OCI-LY1 (cell line): ENCODE results near the gene NRCAM.

Experiments
- H2AFZ ChIP-seq: fragments of 200-600 bp; sonication (generic), shearing (Covaris generic); 2 replicates; pipeline ENCODE4 v1.6.0; 2014; ENCODE audit warnings: antibody characterized with exemption, mild to moderate bottlenecking, low read length
- H3F3A ChIP-seq: fragments of 200-600 bp; sonication (generic), shearing (Covaris generic); 2 replicates; pipeline ENCODE4 v1.6.0; 2014; ENCODE audit warnings: mild to moderate bottlenecking, antibody characterized with exemption, low read length, moderate library complexity; ENCODE audit not compliant: insufficient read depth
- H3K27ac ChIP-seq: fragments of 200-600 bp; sonication (generic); 2 replicates; pipeline ENCODE4 v1.5.1; 2014; ENCODE audit warnings: low read length, mixed run types, mild to moderate bottlenecking, low read depth; ENCODE audit not compliant: poor library complexity, severe bottlenecking
- H3K27me3 ChIP-seq: fragments of 200-600 bp; sonication (generic); 2 replicates; pipeline ENCODE4 v1.6.0; 2014; ENCODE audit warnings: antibody characterized with exemption, mild to moderate bottlenecking, low read length, moderate library complexity; ENCODE audit not compliant: insufficient read depth
- H3K36me3 ChIP-seq: fragments of 200-600 bp; sonication (generic); 2 replicates; pipeline ENCODE4 v1.6.1; 2014; ENCODE audit warnings: mild to moderate bottlenecking, antibody characterized with exemption, low read length, moderate library complexity, mixed read lengths; ENCODE audit not compliant: insufficient read depth
- H3K4me1 ChIP-seq: fragments of 200-600 bp; sonication (generic); 2 replicates; pipeline ENCODE4 v1.5.1; 2014; ENCODE audit warnings: mild to moderate bottlenecking, low read length, moderate library complexity; ENCODE audit not compliant: insufficient read depth, severe bottlenecking
- H3K4me2 ChIP-seq: fragments of 200-600 bp; sonication (generic), shearing (Covaris generic); 2 replicates; pipeline ENCODE4 v1.6.1; 2014; ENCODE audit warnings: low read length
- H3K4me3 ChIP-seq: fragments of 200-600 bp; sonication (generic); 2 replicates; pipeline ENCODE4 v1.5.1; 2014; ENCODE audit warnings: low read length, low read depth, mild to moderate bottlenecking, mixed read lengths; ENCODE audit not compliant: poor library complexity, severe bottlenecking
- H3K79me2 ChIP-seq: fragments of 200-600 bp; shearing (Covaris generic); 2 replicates; pipeline ENCODE4 v1.6.1; 2016; ENCODE audit warnings: mixed run types, low read length, mixed read lengths; ENCODE audit not compliant: insufficient read depth
- H3K9ac ChIP-seq: fragments of 200-600 bp; sonication (generic), shearing (Covaris generic); 2 replicates; pipeline ENCODE4 v1.6.1; 2014; ENCODE audit warnings: mild to moderate bottlenecking, low read length, mixed read lengths
- H3K9me2 ChIP-seq: fragments of 200-600 bp; sonication (generic), shearing (Covaris generic); 2 replicates; pipeline ENCODE4 v1.6.1; 2014; ENCODE audit warnings: low read depth, mild to moderate bottlenecking, low read length, mixed read lengths
- H3K9me3 ChIP-seq: fragments of 200-600 bp; shearing (Covaris generic); 2 replicates; pipeline ENCODE4 v1.6.1; 2014; ENCODE audit warnings: low read length, mixed read lengths
- H4K20me1 ChIP-seq: fragments of 200-600 bp; sonication (generic), shearing (Covaris generic); 2 replicates; pipeline ENCODE4 v1.6.0; 2016; ENCODE audit warnings: mild to moderate bottlenecking, low read length; ENCODE audit not compliant: insufficient read depth
- EZH2 ChIP-seq: fragments of 200-600 bp; sonication (generic), shearing (Covaris generic); IDR thresholded peaks from 2 replicates; pipeline ENCODE4 v1.8.0; 2017; ENCODE audit warnings: borderline replicate concordance, mixed run types, mild to moderate bottlenecking, antibody characterized with exemption, low read length, moderate library complexity, mixed read lengths
- TF ChIP-seq, protein P1 (sequence below): fragments of 200-600 bp; sonication (generic), shearing (Covaris generic); IDR thresholded peaks from 2 replicates; pipeline ENCODE4 v1.5.1; 2017; ENCODE audit warnings: mild to moderate bottlenecking, antibody characterized with exemption, low read length, moderate library complexity, mixed read lengths

The NRCAM gene

GRCh38 chr7:108158776-108159175 lies 297.5 kb downstream of the NRCAM start:
- H3K4me2 ChIP-seq: no peak overlapping the region
- H3F3A ChIP-seq: no peaks in the 10 kb centered on the region
- no peak overlapping the region for H3K9ac ChIP-seq
- no peaks in the 10 kb centered on the region for H3K36me3 ChIP-seq
- H2AFZ ChIP-seq: no peak overlapping the region
- H3K27me3 ChIP-seq: no peaks in the 10 kb centered on the region
- no peaks in the 10 kb centered on the region for H3K9me2 ChIP-seq
- no peak for TF ChIP-seq EZH2
- TF ChIP-seq, protein P1, sequence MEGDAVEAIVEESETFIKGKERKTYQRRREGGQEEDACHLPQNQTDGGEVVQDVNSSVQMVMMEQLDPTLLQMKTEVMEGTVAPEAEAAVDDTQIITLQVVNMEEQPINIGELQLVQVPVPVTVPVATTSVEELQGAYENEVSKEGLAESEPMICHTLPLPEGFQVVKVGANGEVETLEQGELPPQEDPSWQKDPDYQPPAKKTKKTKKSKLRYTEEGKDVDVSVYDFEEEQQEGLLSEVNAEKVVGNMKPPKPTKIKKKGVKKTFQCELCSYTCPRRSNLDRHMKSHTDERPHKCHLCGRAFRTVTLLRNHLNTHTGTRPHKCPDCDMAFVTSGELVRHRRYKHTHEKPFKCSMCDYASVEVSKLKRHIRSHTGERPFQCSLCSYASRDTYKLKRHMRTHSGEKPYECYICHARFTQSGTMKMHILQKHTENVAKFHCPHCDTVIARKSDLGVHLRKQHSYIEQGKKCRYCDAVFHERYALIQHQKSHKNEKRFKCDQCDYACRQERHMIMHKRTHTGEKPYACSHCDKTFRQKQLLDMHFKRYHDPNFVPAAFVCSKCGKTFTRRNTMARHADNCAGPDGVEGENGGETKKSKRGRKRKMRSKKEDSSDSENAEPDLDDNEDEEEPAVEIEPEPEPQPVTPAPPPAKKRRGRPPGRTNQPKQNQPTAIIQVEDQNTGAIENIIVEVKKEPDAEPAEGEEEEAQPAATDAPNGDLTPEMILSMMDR: no peak
- no peak overlapping the region for H3K27ac ChIP-seq
- H3K9me3 ChIP-seq: no peaks in the 10 kb centered on the region
- no peaks in the 10 kb centered on the region for H3K4me1 ChIP-seq
- no peaks in the 10 kb centered on the region for H3K79me2 ChIP-seq
- H4K20me1 ChIP-seq: no peaks in the 10 kb centered on the region
- no peak overlapping the region for H3K4me3 ChIP-seq

GRCh38 chr7:108157606-108158335 lies 298.5 kb downstream of the NRCAM start:
- no peak overlapping the region for H3K4me3 ChIP-seq
- H3K9me3 ChIP-seq: no peaks in the 10 kb centered on the region
- no peaks in the 10 kb centered on the region for H3K27me3 ChIP-seq
- no peak overlapping the region for H3K9ac ChIP-seq
- no peaks in the 10 kb centered on the region for H3K4me1 ChIP-seq
- no peak overlapping the region for H3K27ac ChIP-seq
- H2AFZ ChIP-seq: no peak overlapping the region
- H3K36me3 ChIP-seq: no peaks in the 10 kb centered on the region
- H3K4me2 ChIP-seq: no peak overlapping the region
- H3F3A ChIP-seq: no peaks in the 10 kb centered on the region
- TF ChIP-seq, protein P1: no peak
- TF ChIP-seq EZH2: no peak
- H3K9me2 ChIP-seq: no peaks in the 10 kb centered on the region
- H4K20me1 ChIP-seq: no peaks in the 10 kb centered on the region
- no peaks in the 10 kb centered on the region for H3K79me2 ChIP-seq

GRCh38 chr7:108156897-108157605 lies 299.2 kb downstream of the NRCAM start:
- no peaks in the 10 kb centered on the region for H3K79me2 ChIP-seq

More at GRCh38 chr7:108156897-108157605, 299.2 kb downstream of the NRCAM start:
- Histone ChIP-seq H4K20me1 (no peaks in the 10 kb centered on the region), H2AFZ (no peak overlapping the region), H3K9ac (no peak overlapping the region), H3K27me3 (no peaks in the 10 kb centered on the region), H3K9me3 (no peaks in the 10 kb centered on the region), H3K4me1 (no peaks in the 10 kb centered on the region), H3K36me3 (no peaks in the 10 kb centered on the region), H3K27ac (no peak overlapping the region), H3K4me2 (no peak overlapping the region), H3F3A (no peaks in the 10 kb centered on the region), H3K9me2 (no peaks in the 10 kb centered on the region), H3K4me3 (no peak overlapping the region)
- TF ChIP-seq, protein P1: no peak
- no peak for TF ChIP-seq EZH2
